Kasumi-1 (cell line): ENCODE results near the gene REEP6.

Experiments used
- DNase-seq, 2 experiments: peaks; one replicate each; lab custom pipeline; 2025; lab: John Stamatoyannopoulos, UW

The REEP6 gene

DNA sequence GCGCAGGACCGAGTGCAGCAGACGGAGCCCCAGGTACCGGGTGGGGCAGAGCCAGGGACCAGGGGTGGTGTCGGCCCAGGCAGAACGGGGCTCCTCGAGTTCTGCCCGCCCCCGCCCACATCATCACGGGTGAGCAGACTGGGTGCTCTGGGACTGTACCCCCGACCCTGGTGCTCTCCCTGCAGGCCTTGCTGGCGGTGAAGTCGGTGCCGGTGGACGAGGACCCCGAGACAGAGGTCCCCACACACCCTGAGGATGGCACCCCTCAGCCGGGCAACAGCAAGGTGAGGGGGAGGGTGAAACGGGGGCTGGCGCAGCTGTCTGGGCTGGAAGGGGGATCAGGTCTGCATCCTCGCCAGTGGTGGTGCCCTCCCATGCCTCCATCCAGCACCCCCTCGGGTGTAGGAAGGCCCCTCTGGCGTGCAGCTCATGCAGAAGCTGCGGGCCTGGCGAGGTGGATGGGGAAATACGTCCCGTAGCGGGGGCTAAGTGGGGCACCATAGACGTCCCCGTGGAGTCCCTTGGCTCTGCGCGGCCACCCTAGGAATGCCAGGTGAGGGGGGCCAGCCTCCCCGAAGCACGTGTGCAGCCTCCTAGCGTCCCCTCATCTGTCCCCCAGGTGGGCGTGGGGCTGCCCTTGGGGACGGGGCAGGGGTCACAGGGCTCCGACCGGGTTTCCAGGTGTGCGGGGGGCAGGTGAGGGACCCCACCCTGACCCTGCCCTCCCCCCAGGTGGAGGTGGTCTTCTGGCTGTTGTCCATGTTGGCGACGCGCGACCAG is 34.7 kb upstream of the REEP6 start:
- DNase-seq, result no peak

DNA sequence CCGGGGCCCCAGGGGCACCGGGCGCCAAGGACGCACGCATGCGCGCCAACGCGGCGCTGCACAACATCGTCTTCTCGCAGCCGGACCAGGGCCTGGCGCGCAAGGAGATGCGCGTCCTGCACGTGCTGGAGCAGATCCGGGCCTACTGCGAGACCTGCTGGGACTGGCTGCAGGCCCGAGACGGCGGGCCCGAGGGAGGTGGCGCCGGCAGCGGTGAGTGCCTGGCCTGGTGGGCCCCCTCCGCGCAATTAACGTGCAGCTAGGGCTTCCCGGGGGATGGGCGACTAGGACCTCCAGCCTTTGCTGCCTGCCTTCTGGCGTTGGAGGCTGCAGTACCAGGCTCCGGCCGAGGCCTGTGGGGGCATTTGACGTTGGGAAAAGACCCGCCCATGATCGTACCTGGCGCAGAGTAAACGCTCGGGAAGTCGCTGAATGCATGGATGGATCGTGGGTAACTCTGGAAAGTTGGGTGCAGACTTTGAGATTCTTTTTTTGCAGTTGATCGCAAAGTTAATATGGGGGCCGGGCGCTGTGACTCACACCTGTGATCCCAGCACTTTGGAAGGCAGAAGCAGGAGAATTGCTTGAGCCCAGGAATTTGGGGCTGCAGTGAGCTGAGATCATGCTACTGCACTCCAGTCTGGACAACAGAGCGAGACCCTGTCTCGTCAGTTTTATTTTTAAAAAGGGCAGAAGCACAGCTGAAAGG is 33.8 kb upstream of the REEP6 start:
- no peak for DNase-seq

- no peak for DNase-seq
Measured at GRCh38 chr19:1457892-1458291, 33.1 kb upstream of the REEP6 start.

GRCh38 chr19:1459479-1459878 is 31.5 kb upstream of the REEP6 start:
- DNase-seq, result no peak

- DNase-seq, result no peak
Measured at GRCh38 chr19:1460033-1460995, 30.7 kb upstream of the REEP6 start.

DNA sequence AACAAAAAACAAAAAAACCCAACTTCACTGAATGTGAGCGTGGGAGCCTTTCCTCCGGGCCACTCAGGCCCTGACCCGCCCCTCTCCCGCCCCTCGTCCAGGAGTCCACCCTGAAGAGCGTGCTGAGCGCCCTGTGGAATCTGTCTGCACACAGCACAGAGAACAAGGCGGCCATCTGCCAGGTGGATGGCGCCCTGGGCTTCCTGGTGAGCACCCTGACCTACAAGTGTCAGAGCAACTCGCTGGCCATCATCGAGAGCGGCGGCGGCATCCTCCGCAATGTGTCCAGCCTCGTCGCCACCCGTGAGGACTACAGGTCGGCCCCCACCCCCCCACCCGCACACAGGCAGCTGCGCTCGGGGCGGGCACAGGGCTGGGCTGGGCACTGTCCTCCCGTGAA is 29.1 kb upstream of the REEP6 start:
- DNase-seq, result no peak

DNA sequence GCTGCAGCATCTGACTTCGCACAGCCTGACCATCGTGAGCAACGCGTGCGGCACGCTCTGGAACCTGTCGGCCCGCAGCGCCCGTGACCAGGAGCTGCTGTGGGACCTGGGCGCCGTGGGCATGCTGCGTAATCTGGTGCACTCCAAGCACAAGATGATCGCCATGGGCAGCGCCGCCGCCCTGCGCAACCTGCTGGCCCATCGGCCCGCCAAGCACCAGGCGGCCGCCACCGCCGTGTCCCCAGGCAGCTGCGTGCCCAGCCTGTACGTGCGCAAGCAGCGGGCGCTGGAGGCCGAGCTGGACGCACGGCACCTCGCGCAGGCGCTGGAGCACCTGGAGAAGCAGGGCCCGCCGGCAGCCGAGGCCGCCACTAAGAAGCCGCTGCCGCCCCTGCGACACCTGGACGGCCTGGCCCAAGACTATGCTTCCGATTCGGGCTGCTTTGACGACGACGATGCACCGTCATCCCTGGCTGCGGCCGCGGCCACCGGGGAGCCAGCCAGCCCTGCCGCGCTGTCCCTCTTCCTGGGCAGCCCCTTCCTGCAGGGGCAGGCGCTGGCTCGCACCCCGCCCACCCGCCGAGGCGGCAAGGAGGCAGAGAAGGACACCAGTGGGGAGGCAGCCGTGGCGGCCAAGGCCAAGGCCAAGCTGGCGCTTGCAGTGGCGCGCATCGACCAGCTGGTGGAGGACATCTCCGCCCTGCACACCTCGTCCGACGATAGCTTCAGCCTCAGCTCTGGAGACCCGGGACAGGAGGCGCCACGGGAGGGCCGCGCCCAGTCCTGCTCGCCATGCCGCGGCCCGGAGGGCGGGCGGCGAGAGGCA is 25.6 kb upstream of the REEP6 start:
- DNase-seq, result no peak

- no peak for DNase-seq
Measured at GRCh38 chr19:1466018-1466460, 24.9 kb upstream of the REEP6 start.

GRCh38 chr19:1466461-1467214 is 24.3 kb upstream of the REEP6 start:
- no peak for DNase-seq

DNA sequence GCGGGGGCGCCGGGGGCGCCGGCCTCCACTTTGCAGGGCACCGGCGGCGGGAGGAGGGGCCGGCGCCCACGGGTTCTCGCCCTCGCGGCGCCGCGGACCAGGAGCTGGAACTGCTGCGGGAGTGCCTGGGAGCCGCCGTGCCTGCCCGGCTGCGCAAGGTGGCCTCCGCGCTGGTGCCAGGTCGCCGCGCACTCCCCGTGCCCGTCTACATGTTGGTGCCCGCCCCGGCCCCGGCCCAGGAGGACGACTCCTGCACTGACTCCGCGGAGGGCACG is 23.8 kb upstream of the REEP6 start:
- no peak for DNase-seq

DNA sequence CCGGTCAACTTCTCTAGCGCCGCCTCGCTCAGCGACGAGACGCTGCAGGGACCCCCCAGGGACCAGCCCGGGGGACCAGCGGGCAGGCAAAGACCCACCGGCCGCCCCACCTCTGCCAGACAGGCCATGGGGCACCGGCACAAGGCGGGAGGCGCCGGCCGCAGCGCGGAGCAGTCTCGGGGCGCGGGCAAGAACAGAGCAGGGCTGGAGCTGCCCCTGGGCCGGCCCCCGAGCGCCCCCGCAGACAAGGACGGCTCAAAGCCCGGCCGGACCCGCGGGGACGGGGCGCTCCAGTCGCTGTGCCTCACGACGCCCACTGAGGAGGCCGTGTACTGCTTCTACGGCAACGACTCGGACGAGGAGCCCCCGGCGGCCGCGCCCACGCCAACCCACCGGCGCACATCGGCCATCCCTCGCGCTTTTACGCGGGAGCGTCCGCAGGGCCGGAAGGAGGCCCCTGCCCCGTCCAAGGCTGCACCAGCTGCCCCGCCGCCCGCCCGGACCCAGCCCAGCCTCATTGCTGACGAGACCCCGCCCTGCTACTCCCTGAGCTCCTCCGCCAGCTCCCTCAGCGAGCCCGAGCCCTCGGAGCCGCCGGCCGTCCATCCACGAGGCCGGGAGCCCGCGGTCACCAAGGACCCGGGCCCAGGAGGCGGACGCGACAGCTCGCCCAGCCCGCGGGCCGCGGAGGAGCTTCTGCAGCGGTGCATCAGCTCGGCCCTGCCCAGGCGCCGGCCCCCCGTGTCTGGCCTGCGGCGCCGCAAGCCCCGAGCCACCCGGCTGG is 23.3 kb upstream of the REEP6 start:
- no peak for DNase-seq

DNA sequence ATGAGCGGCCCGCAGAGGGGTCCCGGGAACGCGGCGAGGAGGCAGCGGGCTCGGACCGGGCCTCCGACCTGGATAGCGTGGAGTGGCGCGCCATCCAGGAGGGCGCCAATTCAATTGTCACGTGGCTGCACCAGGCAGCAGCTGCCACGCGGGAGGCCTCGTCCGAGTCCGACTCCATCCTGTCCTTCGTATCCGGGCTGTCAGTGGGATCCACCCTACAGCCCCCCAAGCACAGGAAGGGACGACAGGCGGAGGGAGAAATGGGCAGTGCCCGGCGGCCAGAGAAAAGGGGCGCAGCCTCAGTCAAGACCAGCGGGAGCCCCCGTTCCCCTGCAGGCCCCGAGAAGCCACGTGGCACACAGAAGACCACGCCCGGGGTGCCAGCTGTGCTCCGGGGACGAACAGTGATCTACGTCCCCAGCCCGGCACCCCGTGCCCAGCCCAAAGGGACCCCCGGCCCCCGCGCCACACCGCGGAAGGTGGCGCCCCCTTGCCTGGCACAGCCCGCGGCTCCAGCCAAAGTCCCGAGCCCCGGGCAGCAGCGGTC is 22.6 kb upstream of the REEP6 start:
- DNase-seq, result no peak

GRCh38 chr19:1468821-1469254 is 22.1 kb upstream of the REEP6 start:
- DNase-seq, result peak; percentile 39 to 41

- DNase-seq, result peak; percentile 41
Measured at GRCh38 chr19:1469255-1470054, 21.5 kb upstream of the REEP6 start.

GRCh38 chr19:1470055-1470304 is 21.0 kb upstream of the REEP6 start:
- no peak for DNase-seq

DNA sequence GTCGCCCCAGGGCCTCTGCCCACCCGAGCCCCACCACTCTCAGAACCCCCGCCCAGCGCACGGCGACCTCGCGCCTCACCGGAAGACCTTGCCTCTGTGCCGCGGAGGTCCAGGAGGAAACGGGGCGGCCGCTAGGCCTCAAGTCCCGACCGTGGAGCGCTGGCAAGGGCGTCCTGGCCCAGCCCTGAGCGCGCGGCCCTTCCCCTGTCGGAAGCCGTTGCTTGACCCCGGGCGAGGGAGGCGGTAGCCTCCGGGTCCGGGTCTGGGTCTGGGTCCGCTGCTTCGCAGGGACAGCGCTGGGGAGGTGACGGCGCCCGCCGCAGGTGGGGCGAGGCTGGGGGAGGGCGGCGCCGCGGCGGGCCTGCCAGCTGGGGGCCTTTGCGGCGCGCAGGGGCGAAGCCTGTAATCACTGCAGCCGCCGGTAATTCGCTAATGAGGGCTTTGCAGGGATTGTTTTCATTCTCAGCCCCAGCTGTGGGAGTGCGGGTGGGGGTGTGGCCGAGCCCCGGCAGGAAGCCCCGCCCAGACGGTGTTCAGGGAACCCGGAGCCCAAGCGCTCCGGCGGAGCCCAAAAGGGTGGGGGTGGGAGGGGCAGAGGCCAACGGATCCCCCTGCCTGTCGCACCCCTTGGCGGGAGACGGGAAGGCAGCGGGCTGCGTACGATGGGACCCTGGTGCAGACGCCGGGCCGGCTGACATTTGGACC is 20.5 kb upstream of the REEP6 start:
- DNase-seq, result no peak

DNA sequence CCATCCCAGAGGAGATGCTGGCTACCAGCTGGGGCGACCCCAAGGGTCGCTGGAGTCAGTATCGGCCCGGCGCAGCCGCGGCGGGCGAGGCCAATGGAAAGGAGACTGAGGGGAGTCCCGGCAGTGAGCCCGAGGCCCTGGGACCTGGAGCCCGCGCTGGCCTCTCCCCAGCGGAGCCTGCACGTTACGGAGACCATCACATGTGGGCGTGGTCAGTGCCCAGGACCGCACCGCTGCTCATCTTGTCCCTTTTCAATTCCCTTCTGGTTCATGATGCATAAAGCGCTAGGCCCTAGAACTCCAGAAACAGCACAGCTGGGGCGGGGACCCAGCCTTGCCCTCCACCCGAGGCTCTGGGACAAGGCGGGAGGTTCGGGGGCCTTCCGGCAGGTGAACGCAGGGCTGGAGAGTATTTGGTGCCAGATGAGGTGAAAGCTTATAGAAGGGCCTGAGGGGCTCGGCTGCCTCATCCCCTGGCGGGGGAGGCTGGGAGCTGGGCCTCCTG is 19.9 kb upstream of the REEP6 start:
- DNase-seq, result no peak

DNA sequence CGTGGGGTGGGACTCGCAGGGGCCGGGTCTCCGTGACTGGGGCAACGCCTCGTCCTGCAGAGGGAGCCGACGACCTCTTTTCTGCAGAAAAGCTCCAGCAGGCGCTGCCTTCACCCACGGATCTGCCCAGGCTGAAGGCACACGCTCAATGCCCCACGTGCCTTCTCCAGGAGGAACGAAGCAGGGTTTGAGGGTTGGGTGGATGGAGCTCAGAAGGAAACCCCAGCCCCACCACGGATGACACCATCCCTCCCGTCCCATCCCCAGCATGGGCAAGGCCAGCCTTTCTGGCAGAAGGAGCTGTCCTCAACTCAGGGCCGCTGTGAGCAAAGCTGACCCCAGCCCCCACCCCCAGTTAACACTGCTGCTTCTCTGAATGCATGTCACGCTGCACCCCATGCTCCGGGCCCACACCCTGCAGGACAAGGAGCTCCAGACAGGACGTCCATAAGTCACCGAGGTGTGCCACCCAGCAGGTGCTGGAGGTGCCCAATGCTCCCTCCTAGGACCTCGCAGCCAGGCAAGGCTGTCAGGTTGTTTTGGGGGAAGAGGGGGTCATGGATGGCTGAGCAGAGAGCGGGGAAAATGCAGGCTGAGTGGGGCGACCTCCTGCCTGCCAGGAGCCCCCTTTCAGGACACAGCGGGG is 19.3 kb upstream of the REEP6 start:
- no peak for DNase-seq
